HPDE6-E6E7 (cell line): ENCODE data around the gene ERCC3.
"Not testable (repeated sequence)": the region's sequence is repeated elsewhere in the genome, so short reads cannot be mapped to it uniquely, and the experiment has no call there.

ENCODE experiments used
- DNase-seq: peaks from one replicate; pipeline ENCODE4 v3.0.0; 2011; ENCODE audit warnings: missing footprints; ENCODE audit errors: extremely low spot score

The ERCC3 gene

GRCh38 chr2:127279781-127280180, 14.2 kb downstream of the ERCC3 start:
- DNase-seq = no peak

GRCh38 chr2:127278959-127279358, 15.0 kb downstream of the ERCC3 start:
- no peak for DNase-seq

GRCh38 chr2:127277028-127277427, 16.9 kb downstream of the ERCC3 start:
- no peak for DNase-seq

- DNase-seq = no peak
Measured at GRCh38 chr2:127275789-127276188, 18.2 kb downstream of the ERCC3 start.

GRCh38 chr2:127275356-127275755, 18.6 kb downstream of the ERCC3 start:
- no peak for DNase-seq

GRCh38 chr2:127270663-127271062, 23.3 kb downstream of the ERCC3 start:
- no peak for DNase-seq

- no peak for DNase-seq
Measured at GRCh38 chr2:127261804-127262406, 32.0 kb downstream of the ERCC3 start.

GRCh38 chr2:127259355-127259754, 34.6 kb downstream of the ERCC3 start:
- no peak for DNase-seq

- DNase-seq = no peak
Measured at GRCh38 chr2:127256866-127257265, 37.1 kb downstream of the ERCC3 start.

GRCh38 chr2:127256381-127256780, 37.6 kb downstream of the ERCC3 start:
- no peak for DNase-seq

GRCh38 chr2:127255721-127256120, 38.2 kb downstream of the ERCC3 start:
- no peak for DNase-seq

GRCh38 chr2:127255146-127255545, 38.8 kb downstream of the ERCC3 start:
- no peak for DNase-seq

- DNase-seq = no peak
Measured at GRCh38 chr2:127254386-127254981, 39.5 kb downstream of the ERCC3 start.

- not testable (repeated sequence) for DNase-seq
Measured at GRCh38 chr2:127241184-127241583, 52.8 kb downstream of the ERCC3 start.

- no peak for DNase-seq
Measured at GRCh38 chr2:127239395-127239794, 54.5 kb downstream of the ERCC3 start.

- DNase-seq = not testable (repeated sequence)
Measured at GRCh38 chr2:127237768-127238167, 56.2 kb downstream of the ERCC3 start.

GRCh38 chr2:127235082-127235702, 58.8 kb downstream of the ERCC3 start:
- DNase-seq = no peak

GRCh38 chr2:127233710-127234109, 60.2 kb downstream of the ERCC3 start:
- DNase-seq = no peak

GRCh38 chr2:127231130-127231865, 62.6 kb downstream of the ERCC3 start:
- no peak for DNase-seq

GRCh38 chr2:127229555-127229954, 64.4 kb downstream of the ERCC3 start:
- no peak for DNase-seq

GRCh38 chr2:127228102-127228501, 65.8 kb downstream of the ERCC3 start:
- no peak for DNase-seq

GRCh38 chr2:127227264-127227660, 66.7 kb downstream of the ERCC3 start:
- not testable (repeated sequence) for DNase-seq
